ENCODE results near the gene KIN.

KIN gene, protein sequence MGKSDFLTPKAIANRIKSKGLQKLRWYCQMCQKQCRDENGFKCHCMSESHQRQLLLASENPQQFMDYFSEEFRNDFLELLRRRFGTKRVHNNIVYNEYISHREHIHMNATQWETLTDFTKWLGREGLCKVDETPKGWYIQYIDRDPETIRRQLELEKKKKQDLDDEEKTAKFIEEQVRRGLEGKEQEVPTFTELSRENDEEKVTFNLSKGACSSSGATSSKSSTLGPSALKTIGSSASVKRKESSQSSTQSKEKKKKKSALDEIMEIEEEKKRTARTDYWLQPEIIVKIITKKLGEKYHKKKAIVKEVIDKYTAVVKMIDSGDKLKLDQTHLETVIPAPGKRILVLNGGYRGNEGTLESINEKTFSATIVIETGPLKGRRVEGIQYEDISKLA

GRCh38 chr10:7787857-7788638, at the start of gene KIN, which contains the start of gene ATP5F1C:
Gene KIN (minus strand): TSS chr10:7787993. CDS start chr10:7787933, 60 bp downstream.
Gene ATP5F1C (plus strand): TSS chr10:7788177. CDS start chr10:7788208, 31 bp downstream.
- peak within 1 kb of the TSS; percentile 99 for H3K4me3 ChIP-seq (ENCODE audit: low read depth, low read length)
- TF ChIP-seq CTCF (IDR thresholded peaks at IDR 0.05; ENCODE audit: low read depth, low read length): no peak
- in situ Hi-C loops (cut with HindIII; ENCODE audit: low sequenced_read_pairs): no loop called here
- peak; percentile 97 for DNase-seq (ENCODE audit: low read depth, low spot score)

GRCh38 chr10:7836571-7836970, 48.8 kb upstream of the KIN start:
- in situ Hi-C loops (cut with HindIII; ENCODE audit: low sequenced_read_pairs): no loop called here
- DNase-seq (ENCODE audit: low read depth, low spot score): no peak
- no peak overlapping the region for H3K4me3 ChIP-seq (ENCODE audit: low read depth, low read length)
- TF ChIP-seq CTCF (IDR thresholded peaks at IDR 0.05; ENCODE audit: low read depth, low read length): no peak

- DNase-seq (ENCODE audit: low read depth, low spot score): no peak
- TF ChIP-seq CTCF (IDR thresholded peaks at IDR 0.05; ENCODE audit: low read depth, low read length): no peak
- in situ Hi-C loops (cut with HindIII; ENCODE audit: low sequenced_read_pairs): no loop called here
- no peak overlapping the region for H3K4me3 ChIP-seq (ENCODE audit: low read depth, low read length)
These were observed 46.5 kb upstream of the KIN start for GRCh38 chr10:7834262-7834661.

DNA sequence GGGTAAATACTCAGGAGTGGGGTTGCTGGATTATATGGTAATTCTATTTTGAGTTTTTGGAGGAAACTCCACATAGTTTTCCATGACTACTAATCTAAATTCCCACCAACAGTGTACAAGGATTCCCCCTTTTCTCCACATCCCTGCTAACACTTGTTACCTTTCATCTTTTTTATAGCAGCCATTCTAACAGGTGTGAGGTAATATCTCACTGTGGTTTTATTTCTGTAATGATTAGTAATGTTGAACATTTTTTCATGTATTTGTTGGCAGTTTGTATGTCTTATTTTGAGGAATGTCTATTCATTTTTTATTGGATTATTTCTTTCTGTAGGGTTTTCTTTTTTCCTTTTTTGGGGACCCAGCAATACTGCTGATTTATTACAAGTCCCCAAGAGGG, 45.4 kb upstream of the KIN start:
- H3K4me3 ChIP-seq (ENCODE audit: low read depth, low read length): no peak overlapping the region
- no peak for TF ChIP-seq CTCF (IDR thresholded peaks at IDR 0.05; ENCODE audit: low read depth, low read length)
- in situ Hi-C loops (cut with HindIII; ENCODE audit: low sequenced_read_pairs): no loop called here
- no peak for DNase-seq (ENCODE audit: low read depth, low spot score)

DNA sequence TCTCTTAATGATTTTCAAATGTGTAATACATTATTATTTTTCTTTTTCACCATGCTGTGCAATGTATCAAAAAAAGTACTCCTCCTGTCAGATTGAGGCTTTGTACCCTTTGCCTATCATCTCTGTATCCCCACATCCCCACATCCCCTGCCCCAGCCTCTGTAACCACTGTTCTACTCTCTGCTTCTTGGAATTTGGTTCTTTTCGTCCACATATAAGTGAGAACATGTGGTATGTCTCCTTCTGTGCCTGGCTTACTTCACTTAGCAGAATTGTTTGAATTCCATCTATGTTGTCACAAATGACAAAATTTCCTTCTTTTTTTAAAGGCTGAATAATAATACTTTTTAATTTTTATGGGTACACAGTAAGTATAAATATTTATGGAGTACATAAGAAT, 44.3 kb upstream of the KIN start:
- no peak for DNase-seq (ENCODE audit: low read depth, low spot score)
- no peak for TF ChIP-seq CTCF (IDR thresholded peaks at IDR 0.05; ENCODE audit: low read depth, low read length)
- in situ Hi-C loops (cut with HindIII; ENCODE audit: low sequenced_read_pairs): no loop called here
- no peak overlapping the region for H3K4me3 ChIP-seq (ENCODE audit: low read depth, low read length)

DNA sequence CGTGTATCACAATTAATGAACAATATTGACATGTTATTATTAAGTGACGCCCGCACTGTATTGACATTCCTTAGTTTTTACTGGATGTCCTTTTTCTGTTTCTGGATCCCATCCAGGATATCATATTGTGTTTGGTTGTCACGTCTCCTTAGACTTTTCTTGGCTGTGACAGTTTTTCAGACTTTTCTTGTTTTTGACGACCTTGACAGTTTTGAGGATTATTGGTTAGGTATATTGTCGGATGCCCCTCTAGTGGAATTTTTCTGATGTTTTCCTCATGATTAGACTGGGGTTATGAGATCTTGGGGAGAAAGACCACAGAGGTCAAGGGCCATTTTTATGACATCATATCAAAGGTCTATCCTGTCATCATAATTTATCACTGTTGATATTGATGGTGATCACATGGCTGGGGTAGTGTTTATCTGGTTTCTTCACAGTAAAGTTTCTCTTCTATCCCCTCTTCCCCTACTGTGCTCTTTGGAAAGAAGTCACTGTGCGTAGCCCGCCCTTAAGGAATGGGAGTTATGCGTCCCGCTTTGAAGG, 41.6 kb upstream of the KIN start:
- no peak for TF ChIP-seq CTCF (IDR thresholded peaks at IDR 0.05; ENCODE audit: low read depth, low read length)
- DNase-seq (ENCODE audit: low read depth, low spot score): no peak
- in situ Hi-C loops (cut with HindIII; ENCODE audit: low sequenced_read_pairs): no loop called here
- H3K4me3 ChIP-seq (ENCODE audit: low read depth, low read length): no peak overlapping the region
